Measurements from ENCODE around the gene BPIFA1. TPM values are rescaled to one million over a fixed set of nuclear protein-coding genes. Genes with fewer than 3 reads are reported as not detected.
A peak's percentile ranks its signal among the peaks of the same experiment; 100 is the strongest.

BPIFA1 gene
- total RNA-seq, 1 donor from 2014 or later, result not detected

DNA sequence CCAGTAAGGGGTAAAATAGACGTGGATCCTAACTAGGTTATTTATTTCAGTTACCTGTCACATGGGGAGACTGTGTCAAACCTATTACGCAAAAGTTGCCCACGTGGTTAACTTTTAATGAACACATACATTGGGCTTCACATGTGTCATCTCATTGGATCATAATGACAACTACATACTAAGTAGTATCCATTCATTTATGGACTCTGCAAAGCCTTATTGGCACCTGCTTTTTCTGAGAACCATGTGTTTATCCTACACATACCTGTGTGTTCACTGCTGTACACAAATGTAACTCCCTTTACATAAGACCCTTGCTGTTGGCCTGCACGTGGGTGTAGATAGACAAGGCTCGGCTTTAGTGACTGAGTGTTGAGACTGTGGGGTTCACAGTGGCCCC is 5.1 kb downstream of the BPIFA1 start:
- DNase-seq, result no peak

DNA sequence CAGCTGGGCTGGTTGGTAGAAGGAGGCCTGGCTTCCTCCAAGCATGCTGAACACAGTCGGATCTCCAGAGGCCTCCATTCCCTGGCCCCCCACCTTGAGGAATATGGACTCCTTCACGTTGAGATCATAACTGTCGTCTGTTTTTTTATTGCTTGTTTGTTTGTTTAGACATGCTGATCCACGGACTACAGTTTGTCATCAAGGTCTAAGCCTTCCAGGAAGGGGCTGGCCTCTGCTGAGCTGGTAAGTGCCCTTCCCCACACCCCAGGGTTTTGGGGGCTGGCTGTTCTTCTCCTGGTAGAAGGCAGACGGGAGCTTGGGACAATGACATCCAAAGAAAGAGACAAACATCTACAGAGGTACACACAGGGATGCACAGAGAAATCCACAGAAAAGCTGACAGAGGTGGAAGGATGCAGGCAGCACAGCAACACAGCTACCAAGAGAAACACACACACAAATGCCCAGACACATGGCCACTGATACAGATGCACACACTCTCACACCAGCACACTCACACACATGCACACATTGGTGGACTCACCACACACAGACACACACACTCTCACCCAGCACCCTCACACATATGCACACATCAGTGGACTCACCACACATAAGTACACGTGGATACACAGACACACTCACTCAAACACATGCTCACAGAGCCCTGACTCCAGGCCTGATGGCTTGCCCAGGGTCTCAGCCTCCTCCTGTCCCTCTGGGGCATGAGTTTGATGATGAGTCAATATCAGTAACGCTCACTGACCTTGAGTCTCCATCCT is 6.7 kb downstream of the BPIFA1 start:
- DNase-seq, result no peak

DNA sequence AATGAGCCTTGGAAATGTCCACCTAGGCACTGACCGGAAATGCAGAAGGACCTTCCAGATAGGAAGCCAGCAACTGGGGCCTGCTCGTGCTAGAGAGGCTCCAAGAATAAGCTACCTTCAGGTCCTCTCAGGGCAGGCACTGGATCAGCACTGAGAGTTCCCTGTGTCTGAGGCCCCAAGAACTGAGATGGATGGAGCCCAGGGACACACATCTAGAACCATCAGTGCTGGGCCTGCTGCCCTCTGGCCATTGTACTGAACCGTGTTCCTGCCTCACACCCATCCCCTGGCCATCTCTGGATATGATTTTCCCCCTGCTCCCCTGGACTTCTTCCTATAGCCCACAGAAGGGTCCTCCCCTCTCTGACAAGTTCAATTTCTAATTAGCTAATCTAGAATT is 10.3 kb downstream of the BPIFA1 start:
- no peak for DNase-seq

DNA sequence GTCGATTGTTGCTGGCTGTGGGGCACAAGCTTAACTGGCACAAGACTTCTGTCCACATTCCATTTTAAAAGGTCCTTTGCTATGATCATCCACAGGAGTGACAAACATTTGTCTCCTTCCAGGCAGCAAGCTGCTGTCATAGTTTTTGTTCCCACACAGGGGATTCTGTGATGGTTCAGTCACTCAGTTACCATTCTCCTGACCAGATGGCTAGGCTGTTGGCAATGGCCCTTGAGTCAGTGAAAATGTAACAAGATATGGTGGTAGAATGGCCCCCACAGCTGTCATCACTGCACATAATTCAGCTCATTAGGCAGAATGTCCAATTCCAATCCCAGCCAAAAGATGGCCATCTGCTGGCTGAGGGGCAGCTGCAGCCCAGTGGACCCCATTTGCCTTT is 13.7 kb downstream of the BPIFA1 start:
- DNase-seq, result no peak

DNA sequence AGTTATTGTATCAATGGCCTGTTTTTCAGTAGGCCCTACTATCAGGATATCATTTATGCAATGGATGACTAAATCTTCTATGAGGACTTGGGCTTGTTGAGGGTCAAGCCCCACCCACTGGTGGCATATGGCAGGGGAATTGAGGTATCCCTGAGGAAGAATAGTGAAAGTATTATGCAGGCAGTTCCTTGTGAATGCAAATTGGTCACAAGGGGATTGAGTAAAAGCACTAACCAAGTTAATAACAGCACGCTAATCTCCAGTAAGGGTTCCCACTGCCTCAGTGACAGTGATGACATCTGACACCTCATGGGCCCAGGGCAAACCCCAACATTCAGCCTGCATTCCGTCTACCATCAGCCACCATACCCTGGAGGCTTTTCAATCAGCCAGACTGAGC is 14.9 kb downstream of the BPIFA1 start:
- no peak for DNase-seq

DNA sequence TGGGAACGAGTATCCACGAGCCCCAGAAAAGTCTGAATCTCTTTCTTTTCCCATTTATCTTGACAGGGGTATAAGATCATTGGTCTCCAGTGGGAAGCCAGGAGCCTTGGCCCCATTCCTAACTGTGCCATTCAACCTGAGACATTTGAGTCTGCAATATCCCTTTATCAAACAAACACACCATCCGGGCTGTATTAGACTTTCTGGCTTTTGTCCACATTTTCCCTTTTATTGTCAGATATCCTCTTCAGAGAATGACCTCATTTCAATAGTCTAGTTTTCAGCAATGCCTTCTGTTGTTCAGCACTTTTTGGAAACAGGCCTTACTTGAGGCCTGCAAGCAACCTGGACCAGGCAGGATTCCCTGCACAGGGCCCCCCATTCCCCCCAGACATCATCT is 15.7 kb downstream of the BPIFA1 start:
- peak; percentile 11 for DNase-seq

DNA sequence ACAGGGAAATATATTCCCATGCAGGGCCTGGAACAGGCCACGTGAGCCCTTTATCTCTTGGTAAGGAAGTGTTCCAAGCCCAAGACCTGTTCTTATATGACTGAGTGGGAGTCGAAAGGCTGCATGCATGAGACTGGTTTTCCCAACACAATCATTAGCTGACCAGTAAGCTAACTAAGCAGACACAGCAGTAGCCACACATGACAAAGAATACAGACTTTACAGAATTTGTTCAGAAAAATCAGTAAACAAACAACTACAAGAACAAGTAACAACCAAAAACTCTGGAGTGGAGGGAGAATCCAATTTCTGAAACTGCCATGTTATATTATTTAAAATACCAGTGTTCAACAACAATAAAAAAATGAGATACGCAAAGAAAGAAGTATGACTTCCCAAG is 16.7 kb downstream of the BPIFA1 start:
- no peak for DNase-seq

DNA sequence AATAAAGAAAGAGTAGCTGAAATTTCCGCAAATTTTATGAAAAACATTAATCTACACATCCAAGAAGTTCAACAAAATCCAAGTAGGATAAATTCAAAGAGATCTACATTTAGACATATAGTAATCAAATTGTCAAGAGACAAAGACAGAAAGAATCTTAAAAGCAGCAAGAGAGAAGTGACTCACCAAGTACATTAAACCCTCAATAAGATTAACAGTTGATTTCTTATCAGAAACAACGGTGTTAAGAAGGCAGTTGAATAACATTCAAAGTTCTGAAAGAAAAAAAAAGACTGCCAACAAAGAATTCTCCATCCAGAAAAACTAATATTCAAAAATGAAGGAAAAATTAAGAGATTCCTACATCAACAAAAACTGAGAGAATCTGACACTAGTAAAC is 19.2 kb downstream of the BPIFA1 start:
- no peak for DNase-seq

DNA sequence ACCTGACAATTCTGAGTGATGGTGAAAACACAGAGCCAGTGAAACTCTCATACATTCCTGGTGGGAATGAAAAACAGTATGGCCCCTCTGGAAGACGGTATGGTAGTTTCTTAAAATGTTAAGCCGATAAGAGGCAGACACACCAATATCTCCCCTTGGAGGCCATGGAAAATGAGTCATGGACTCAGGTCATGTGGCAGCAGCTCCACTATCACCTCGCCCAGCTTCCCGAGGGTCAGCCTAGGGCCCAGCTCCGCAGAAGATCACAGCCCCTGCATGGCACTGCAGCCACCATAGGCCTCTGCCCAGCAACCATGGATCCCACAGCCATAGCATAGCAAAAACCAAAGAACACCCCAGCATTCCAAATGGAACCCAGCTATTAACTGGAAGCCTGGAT is 21.4 kb downstream of the BPIFA1 start:
- no peak for DNase-seq

DNA sequence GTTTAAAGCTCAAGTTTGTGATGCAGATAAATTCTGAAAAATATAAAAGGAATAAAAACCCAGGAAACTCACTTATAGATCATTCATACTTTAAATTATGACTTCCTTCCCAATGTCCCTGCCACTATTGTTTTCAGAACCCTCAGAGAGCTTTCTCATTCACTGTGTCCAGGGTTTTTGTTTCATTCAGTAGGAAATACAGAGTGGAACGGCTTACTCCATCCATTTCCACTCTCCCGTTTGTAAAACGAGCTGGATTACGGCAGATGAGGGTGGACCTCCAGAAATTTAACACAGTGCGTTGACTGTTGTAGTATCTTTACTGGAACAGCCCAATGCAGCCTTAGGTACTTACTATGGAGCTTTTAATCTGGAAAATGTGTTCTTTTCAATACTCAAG is 23.6 kb downstream of the BPIFA1 start:
- DNase-seq, result no peak

DNA sequence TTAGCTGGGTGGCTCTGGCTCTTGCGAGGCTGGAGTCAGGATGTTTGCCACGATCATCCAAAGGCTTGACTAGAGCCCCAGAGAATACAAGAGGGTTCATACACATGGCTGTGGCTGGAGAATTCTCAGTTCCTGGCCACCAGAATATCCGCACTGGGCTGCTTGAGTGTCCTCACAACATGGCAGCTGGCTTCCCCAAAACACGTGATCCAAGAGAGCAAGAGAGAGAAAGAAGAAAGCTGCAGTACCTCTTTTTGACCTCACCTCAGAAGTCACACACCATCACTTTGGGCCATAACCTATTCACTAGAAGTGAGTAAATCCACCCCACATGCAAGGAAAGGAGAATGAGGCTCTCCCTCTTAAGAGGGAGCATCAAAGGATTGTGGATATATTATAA is 25.7 kb downstream of the BPIFA1 start:
- no peak for DNase-seq

DNA sequence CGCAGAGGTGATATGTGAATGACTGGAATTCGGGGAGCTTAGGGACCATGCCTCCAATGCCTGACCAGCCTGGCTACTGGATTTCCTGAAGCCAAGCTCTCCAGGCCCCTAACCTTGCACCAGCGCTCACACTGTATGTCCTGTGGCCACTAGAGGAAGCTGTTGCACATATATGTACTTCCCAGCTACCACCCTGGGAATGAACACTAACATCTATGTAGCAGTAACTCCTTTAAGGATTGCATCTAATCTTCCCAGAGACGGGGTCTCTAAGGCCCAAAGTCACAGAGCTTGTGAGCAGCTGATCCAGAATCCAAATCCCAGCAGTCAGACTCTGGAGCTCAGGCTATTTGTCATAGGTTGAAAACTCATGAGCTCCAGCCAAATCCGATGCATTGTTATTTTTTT is 26.9 kb downstream of the BPIFA1 start:
- DNase-seq, result peak; percentile 68

DNA sequence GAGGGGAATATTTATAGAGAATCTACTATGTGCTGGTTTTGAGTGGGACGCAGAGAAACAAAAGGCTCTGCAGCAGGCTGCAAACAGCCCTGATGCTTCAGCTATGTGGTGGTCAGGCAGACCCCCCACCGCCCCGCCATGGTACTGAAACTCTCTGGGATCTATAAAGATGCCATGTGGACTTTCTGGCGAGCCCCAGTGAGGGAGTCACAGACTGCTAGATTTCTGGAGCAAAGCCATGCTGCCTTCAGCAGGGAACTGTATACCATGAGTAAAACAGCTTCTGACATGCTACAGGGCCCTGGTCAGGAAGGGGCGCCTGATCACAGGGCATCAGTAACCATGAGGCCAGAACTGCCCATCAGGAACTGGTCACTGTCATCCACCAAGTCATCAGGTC is 28.0 kb downstream of the BPIFA1 start:
- DNase-seq, result no peak

DNA sequence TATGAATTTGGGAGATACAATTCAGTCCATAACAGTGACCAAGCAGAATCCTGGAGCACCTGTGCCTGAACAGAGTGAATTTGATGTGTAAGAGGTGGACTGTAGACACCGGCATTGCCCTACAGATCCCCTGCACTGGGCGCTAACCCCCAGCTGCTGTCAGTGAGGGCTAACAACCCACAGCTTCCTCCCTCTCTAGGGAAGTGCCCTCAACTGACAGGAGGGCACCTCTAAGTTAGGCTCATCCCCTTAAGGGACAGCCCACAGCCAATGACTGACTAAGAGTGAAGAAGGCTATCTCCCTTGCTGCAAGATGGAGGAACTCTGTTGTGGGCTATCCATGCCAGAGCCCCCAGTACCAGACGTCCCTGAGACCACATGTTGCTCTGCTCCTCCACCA is 31.9 kb downstream of the BPIFA1 start:
- DNase-seq, result no peak

DNA sequence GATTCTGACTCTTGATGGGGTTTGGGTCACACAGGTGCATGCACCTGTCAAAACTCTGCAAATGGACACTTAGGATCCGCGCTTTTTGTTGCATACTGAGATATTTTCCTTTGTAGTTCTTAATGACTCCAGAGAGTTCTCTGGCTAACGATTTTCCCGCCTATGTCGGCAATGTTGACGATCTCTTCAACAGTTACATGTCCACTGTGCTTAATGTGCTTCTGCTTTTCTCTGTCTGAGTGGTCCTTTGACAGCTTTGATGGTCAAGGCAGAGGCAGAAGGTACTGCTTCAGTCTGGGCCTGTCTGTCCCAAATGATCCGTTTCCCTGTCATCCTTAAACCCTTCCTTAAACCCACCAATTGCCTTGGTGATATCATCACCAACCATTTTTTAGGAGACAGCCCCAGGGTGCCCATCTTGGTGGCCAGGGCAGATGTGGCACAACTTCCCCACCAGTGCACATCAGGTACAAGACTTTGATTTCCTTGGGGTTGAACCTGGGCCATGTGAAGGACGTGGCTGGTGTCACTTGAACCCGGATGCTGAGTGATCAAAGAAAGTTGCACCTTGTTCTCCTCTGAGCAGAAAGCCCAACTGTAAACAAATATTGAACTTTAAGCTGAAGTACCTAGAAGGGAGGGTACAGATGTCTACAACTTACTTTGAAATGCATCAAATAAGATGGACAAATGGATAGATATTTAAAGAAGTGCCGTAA is 36.5 kb downstream of the BPIFA1 start:
- DNase-seq, result no peak

DNA sequence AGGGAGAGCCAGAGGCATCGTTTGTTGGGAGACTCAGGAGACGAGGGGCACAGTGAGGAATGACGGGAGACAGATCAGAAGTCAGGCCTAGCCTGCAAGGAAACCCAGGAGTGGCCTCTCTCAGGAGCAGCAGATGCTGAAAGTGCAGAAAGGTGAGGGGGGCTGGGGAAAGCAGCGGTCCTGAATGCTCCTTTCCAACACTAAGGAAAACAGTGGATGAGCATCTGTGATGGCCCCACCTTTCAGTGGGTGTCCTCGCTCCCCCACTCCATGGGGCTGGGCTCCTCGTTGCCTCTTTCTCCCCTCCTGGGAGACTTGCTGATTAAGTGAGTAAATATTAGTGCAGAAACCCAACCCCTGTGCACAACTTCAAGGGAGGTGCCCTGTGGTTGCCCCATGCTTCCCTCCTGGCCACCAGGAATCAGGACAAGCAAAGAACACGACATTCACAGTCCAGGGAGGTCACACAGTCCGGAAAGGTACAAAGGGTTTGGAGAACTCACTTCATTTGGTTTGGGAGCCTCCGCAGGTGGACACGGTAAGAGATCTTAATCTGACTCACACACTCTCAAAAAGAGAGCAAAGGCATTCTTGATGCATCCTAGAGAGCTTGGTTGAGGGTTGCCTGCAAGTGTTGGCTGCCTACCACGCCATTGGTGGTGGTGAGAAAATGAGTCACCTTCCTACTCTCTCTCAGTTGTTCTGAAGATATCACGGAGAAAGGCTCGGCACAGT is 37.5 kb downstream of the BPIFA1 start:
- DNase-seq, result no peak

DNA sequence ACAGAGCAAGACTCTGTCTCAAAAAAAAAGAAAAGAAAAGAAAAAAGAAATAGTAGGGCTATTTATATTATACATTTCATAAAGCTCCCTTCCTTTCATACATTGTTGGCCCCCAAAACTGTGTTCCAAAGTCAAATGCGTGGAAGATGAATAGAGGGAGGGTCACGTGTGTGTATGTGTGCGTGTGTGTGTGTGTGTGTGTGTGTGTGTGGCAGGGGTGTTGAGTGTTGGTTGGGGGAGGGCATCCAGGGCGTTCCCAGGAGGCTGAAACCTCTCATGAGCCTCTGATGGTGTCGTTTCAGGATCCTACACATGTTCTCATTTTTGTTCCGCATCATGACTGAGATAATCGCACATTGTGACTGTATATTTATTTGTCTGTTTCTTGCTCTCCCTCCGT is 39.4 kb downstream of the BPIFA1 start:
- no peak for DNase-seq

DNA sequence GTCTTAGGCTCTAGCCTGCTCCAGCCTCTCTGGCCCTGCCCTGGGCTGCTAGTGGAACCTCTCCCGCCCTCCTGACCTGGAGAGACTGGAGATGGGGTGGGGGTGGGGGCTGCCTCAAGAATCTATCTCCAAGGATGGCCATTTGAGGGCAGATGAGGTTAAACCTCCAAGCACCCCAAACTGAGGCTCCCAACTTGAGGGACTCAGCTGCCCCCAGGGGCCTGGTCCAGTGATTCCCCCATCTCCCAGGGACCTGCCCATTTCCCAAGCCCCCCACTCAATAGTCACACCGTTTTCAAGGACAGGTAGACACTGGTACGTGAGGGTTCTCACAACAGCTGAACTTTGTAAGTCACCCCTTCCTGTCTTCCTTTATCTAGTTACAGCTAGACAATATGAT is 40.1 kb downstream of the BPIFA1 start:
- DNase-seq, result no peak

DNA sequence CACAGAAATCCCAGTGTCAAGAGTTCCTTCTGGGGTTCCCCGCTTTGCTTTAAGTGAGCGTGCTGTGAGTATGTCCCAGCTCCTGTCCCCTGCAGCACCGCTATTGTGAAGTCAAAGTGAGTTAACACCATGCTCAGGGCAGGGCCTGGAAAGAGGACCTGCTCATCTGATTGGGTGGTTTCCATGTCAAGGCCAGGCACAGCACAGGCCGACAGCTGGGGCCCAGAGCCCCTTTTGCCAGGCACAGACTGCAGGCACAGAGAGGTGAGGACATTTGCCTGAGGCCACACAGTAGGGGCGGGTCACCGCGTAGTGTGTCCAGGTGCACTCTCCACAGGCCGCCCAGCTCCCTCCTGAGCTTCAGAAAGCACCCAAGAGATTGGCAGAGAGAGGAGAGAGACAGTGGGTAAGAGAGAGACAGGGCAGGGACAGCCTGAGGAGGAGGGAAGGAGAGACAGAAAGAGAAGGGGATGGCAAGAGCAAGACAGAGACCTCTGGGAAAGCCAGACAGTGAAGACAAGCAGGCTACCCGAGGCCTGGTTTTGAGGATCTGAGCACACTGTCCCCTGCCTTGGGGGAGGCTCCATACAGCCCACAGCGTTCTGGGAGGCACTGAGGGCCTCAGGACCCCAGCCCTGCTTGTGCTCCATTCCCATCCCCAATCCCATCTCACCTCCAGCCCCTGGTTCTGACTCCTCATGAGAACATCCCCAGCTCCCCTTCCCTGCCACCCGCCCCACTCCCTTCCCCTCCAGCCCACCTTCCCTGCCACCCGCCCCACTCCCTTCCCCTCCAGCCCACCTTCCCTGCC is 40.7 kb downstream of the BPIFA1 start:
- DNase-seq, result no peak

DNA sequence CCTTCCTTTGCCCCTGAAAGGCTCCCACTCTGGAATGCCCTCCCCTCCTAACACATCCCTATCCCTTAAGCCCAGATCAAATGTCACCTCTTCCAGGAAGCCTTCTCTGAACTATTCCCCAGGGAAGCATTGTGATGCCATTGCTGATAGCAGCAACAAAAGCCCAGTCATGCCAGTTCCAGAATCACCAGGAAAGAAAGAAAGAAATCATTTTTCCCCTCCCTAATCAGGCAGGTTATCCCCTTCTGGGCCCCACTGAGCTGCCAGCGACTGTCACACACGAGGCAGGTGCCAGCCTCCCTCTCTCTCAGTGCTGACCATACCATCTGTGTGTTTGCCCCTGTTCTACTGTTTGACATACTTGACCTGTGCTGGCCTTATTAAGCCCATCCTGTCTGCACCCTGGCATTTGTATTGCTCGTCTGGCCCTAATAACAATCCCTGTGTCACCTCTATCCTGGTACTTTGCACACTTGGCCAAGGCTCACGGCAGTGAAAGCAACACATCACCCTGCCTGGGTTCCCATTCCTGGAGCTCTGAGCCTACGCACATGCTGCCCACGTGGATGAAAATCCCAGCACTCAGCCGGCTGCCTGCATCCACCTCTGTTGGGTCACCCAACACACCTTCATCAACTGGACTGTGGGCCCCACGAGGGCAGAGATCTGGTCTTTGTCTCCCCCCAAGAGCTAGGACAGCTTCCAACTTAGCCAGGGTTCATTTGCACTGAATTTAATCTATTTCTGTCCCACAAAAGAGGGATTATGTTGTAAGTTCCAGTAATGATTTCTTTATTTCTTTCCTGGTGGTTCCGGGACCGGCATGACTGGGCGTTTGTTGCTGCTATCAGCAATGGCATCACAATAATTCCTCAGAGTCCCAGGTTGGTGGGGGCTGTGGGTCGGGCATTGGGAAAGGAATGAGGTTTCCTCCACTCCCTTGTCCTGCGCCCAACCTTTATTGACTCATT is 42.0 kb downstream of the BPIFA1 start:
- no peak for DNase-seq

DNA sequence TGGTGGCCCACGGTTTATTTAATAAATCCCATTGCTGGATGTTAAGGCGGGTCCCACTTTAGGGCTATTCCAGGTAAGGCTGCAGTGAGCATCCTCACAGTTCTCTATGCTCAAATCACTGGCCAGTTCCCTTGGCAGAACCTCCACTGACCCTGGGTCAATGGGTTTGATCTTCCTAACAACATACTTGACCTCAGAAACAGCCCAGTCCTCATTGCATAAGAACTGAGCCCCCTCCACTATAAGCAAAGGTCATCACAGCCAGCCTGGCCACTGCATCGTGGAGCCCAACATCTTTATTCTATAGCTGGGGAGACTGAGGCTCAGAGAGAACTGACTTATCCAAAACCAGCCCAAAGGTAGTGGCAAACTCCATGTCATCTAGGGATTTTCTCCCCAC is 42.9 kb downstream of the BPIFA1 start:
- no peak for DNase-seq
